Adipose tissue (tissue), 3 donors: ENCODE measurements around the gene RPS5. TPM values are rescaled to one million over a fixed set of nuclear protein-coding genes. Genes with fewer than 3 reads are reported as not detected.
A peak's percentile ranks its signal among the peaks of the same experiment; 100 is the strongest.
"Not testable (repeated sequence)": the region's sequence is repeated elsewhere in the genome, so short reads cannot be mapped to it uniquely, and the experiment has no call there.

ENCODE experiments used
- H3K27ac ChIP-seq: one replicate; pipeline ENCODE4 v1.5.1; 2013; ENCODE audit warnings: low read depth, low read length
- WGBS, 3 donors: extraction: QIAGEN DNeasy Blood & Tissue Kit; methylation state at CpG; one replicate each; pipeline ENCODE4 v1.1.7; 2013; 5-methylcytosine and 5-hydroxymethylcytosine counted together
- polyA plus RNA-seq, 3 donors: library from polyadenylated mRNA; stranded (reverse); fragments of 200-250 nt; gene quantifications; one replicate each; pipeline ENCODE4 v1.2.3, GENCODE V29; 2013
- donor health status: healthy with polysubstance abuse.
- donor health status: Bipolar disorder and iron deficiency.
- donor health status: healthy.

Gene RPS5
- polyA plus RNA-seq, 3 donors: 1,642 to 2,053 (median 1,868) TPM

- H3K27ac ChIP-seq: no peak overlapping the region
- WGBS, 3 donors: 88 to 93% (median 92%) methylated on average over 10 of the region's 10 CpGs
These were observed 31.8 kb upstream of the RPS5 start for GRCh38 chr19:58355215-58355796.

GRCh38 chr19:58355908-58356765 lies 30.9 kb upstream of the RPS5 start:
- WGBS, 3 donors: 12 to 40% (median 27%) methylated on average over 92 to 94 of the region's 94 CpGs
- no peak overlapping the region for H3K27ac ChIP-seq

DNA sequence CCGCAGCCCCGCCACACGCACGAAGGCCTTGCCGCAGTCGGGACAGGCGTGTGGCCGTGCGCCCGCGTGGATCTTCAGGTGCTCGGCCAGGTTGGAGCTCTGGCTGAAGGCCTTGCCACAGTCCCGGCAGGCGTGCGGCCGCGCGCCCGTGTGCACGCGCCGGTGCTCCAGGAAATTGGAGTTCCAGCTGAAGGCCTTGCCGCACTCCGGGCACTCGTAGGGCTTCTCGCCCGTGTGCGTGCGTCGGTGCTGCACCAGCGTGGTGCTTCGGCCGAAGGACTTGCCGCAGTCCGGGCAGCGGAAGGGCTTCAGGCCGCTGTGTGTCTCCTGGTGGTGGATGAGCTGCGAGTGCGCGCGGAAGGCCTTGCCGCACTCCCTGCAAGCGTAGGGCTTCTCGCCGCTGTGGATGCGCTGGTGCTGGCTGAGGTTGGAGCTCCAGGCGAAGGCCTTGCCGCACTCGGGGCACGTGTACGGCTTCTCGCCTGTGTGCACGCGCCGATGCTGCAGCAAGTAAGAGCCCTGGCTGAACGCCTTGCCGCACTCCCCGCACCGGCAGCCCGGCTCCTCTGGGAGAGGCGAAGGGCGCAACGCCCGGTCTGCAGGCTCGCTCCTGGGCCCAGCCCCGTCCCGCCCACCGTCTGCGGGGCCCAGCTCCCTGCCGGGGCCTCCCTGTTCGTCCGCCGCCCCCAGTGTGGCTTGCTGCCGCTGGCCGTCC lies 30.1 kb upstream of the RPS5 start:
- WGBS, 3 donors: 26 to 49% (median 48%) methylated on average over 74 to 75 of the region's 75 CpGs
- no peak overlapping the region for H3K27ac ChIP-seq

DNA sequence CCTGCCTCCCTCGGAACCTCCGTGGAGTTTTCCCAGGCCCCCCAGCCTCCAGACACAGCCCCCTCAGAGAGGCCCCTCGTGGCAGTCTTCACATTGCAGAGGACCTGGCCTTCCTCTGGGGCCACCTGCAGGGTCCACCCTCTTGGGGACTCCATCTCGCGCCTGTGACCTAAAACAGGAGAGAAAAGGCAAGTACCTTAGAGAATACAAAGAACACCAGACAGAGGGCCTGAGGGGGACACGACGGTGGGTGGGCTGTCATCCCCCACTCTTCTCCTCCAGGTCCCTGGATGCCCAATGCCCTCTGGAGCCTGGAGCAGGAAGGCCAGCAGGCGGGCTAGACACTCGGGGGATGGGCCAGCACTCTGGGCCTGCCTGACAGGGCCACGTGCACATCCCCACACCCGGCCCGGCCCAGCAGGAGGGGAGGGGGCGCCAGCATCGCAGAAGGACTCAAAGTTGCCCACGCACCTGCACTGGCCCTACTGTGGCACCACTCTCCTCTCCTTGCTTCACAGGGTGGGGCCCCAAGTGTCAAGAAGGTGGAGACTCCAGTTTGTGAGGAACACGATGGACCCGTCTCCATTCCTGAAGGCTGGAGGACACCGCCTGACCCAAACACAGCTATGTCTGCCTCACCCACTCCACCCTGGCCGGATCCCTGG lies 29.5 kb upstream of the RPS5 start:
- no peak overlapping the region for H3K27ac ChIP-seq
- WGBS, 3 donors: 69 to 78% (median 71%) methylated on average over 15 to 19 of the region's 19 CpGs

DNA sequence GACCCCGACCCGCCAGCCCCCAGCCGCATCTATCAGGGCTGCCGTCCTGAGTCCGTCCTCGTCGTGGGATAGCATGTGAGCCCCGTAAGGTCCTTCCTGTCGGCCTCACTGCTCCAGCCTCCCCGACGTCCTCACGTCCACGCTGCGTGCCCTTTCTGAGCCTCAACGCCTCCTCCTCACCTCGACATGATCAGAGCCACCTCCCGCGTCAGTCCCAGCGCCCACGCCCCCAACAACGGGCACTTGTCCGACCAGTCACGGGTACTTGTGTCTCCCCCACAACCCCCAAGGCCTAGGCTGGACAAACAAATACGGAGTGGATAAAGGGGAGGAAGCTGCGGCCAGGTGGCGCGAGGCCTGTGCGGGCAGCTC lies 25.2 kb upstream of the RPS5 start:
- WGBS, 3 donors: 2 to 4% (median 2%) methylated on average over 28 of the region's 28 CpGs
- H3K27ac ChIP-seq: no peak overlapping the region

- no peak within 1 kb of the TSS for H3K27ac ChIP-seq
- WGBS, 3 donors: 0 to 1% (median 0%) methylated on average over 63 to 74 of the region's 74 CpGs
These were observed 24.6 kb upstream of the RPS5 start, which contains the start of gene ZNF497 for GRCh38 chr19:58362272-58362994. ZNF497 (minus strand) TSS chr19:58362751; CDS start chr19:58357635, 5,116 bp downstream.

DNA sequence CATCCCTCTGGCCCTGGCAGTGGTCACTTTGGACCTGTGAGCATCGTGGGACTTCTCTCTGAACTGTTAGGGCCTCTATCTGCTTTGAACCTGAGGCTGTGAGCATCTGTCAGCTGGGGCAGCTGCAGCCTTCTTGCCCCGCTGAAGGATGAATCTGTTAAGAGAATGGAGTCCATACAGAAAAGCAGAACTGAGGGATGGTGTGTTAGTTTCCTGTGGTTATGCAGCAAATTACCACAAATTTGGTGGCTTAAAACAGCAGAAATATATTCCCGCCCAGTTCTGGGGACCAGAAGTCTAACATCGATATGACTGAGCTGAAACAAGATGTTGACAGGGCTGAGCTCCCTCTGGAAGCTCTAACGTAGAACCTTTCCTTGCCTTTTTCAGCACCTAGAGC lies 22.9 kb upstream of the RPS5 start:
- 54 to 80% (median 56%) methylated on average over 5 of the region's 5 CpGs for WGBS, 3 donors
- no peak overlapping the region for H3K27ac ChIP-seq

GRCh38 chr19:58366585-58367430 lies 20.3 kb upstream of the RPS5 start:
- H3K27ac ChIP-seq: no peak overlapping the region
- WGBS, 3 donors: 90 to 93% (median 92%) methylated on average over 32 of the region's 32 CpGs

GRCh38 chr19:58367698-58368454 lies 19.2 kb upstream of the RPS5 start:
- H3K27ac ChIP-seq: no peak overlapping the region
- 70 to 72% (median 71%) methylated on average over 105 to 106 of the region's 106 CpGs for WGBS, 3 donors

- WGBS, 3 donors: 86 to 91% (median 89%) methylated on average over 59 to 68 of the region's 68 CpGs
- H3K27ac ChIP-seq: no peak overlapping the region
These were observed 18.3 kb upstream of the RPS5 start for GRCh38 chr19:58368561-58369360.

GRCh38 chr19:58372311-58373133 lies 14.5 kb upstream of the RPS5 start:
- no peak overlapping the region for H3K27ac ChIP-seq
- 54 to 67% (median 66%) methylated on average over 15 of the region's 15 CpGs for WGBS, 3 donors

GRCh38 chr19:58374200-58374599 lies 12.9 kb upstream of the RPS5 start:
- no peak overlapping the region for H3K27ac ChIP-seq
- WGBS, 3 donors: 73 to 92% (median 74%) methylated on average over 4 of the region's 4 CpGs

DNA sequence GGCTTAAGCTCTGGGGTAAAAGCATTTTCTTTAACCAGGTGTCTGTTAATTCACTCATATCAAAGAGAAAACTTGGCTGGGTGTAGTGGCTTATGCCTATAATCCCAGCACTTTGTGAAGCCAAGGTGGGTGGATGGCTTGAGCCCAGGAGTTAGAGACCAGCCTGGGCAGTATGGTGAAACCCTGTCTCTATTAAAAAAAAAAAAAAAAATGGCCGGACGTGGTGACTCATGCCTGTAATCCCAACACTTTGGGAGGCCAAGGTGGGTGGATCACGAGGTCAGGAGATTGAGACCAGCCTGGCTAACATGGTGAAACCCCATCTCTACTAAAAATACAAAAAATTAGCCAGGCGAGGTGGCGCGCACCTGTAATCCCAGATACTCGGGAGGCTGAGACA lies 10.3 kb upstream of the RPS5 start:
- H3K27ac ChIP-seq: not testable (repeated sequence)
- WGBS, 3 donors: 82 to 86% (median 85%) methylated on average over 7 of the region's 7 CpGs

DNA sequence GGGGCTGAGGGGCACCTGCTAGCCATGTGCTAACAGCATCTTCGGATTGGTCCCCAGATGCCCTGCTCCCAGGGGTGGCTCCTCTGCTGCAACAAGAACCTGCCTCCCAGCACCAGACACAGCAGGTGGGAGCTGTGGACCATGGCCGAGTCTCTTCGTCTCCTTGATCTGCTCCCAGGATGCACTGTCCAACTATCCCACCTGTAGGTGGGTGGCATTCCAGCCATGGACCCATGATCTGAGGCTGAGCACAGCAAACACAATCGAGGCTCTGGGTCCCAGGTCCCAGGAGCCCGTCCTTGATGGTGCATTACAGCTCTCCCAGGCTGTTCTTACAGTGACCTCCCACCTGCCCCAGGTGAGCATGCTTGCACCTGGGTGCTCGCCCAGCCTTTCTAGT lies 7.8 kb upstream of the RPS5 start:
- H3K27ac ChIP-seq: no peak overlapping the region
- 83 to 93% (median 91%) methylated on average over 6 of the region's 6 CpGs for WGBS, 3 donors

- peak overlapping the region; percentile 76 for H3K27ac ChIP-seq
- 7% methylated on average over 24 of the region's 24 CpGs for WGBS, 3 donors
These were observed 6.9 kb upstream of the RPS5 start for GRCh38 chr19:58380037-58380661.
